Measurements from ENCODE around the gene UBE4B. TPM values are rescaled to one million over a fixed set of nuclear protein-coding genes. Genes with fewer than 3 reads are reported as not detected.

UBE4B gene
- total RNA-seq, 1 experiment from 2014 or later, result 44.7 TPM

DNA sequence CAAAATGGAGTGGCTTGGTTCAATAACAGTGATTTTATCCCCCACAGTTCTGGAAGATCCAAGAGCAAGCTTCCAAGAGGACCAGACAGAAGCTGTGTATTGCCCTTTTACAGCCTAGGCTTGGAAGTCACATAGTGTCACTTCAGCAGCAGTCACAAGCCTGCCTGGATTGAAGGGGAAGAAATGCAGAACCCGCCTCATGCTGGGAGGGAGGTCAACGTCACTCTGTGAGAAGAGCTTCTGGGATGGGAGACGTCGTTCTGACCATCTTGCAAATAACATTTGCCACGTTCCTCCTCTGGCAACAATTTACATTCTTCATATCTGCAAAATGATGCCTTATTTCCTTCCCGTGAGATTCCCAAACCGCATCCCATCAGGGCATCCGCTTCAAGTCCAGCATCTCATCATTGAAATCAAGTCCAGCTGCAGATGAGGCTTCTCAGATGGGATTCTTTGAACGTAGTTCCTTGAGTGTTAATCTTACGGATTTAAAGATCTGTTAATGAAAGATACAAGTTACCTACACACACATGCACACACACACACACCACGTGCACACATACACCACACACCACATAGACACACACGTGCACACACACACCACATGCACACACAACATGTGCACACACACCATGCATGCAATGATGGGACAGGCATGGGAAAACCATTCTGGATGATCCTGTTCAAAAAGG lies 153.7 kb downstream of the UBE4B start:
- CTCF ChIA-PET, result interaction anchor here (0.8 kb wide), 1 partner anchor 24 kb away, joined by 3 read pairs; the partner anchor contains the start of gene KIF1B

DNA sequence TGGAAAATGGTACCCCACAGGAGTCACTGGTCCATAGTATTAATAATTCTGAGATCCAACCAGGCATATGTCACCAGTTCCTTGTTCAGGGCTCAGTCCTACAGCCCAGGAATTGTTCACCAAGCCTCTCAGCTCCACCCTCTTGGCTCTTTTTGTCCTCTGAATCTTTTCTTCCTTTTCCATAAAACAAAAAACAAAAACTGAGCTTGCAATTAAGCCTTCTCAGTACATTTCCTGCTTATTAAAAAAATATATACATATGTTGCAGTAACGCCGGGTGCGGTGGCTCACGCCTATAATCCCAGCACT lies 154.2 kb downstream of the UBE4B start:
- Histone ChIP-seq H3K4me1 (ENCODE audit: control insufficient read depth in 1 of 2, insufficient read depth in 2 of 2, low read length in 2 of 2) (no peaks in the 10 kb centered on the region), H3K4me2 (ENCODE audit: low read length) (no peak overlapping the region), H3K9me3 (ENCODE audit: control insufficient read depth in 1 of 2, insufficient read depth in 1 of 2, low read depth in 1 of 2, low read length in 2 of 2) (no peaks in the 10 kb centered on the region), H4K20me1 (ENCODE audit: insufficient read depth) (no peaks in the 10 kb centered on the region), H3K27ac (ENCODE audit: low read depth, low read length) (no peak overlapping the region), H3K4me3 (replicated peaks in 1 of 2; ENCODE audit: low read depth in 1 of 2, low read length in 2 of 2) (no peak overlapping the region), H3K9ac (ENCODE audit: low read length) (no peak overlapping the region), H3K27me3 (ENCODE audit: insufficient read depth, low read length) (no peaks in the 10 kb centered on the region), H3K36me3 (ENCODE audit: control insufficient read depth in 1 of 2, insufficient read depth in 2 of 2, low read length in 2 of 2) (no peaks in the 10 kb centered on the region; a peak in 1 of 4 replicates), H2AFZ (ENCODE audit: low read depth, low read length, poor library complexity, severe bottlenecking) (no peak overlapping the region), H3K79me2 (ENCODE audit: insufficient read depth, low read length) (no peaks in the 10 kb centered on the region), H3K9me2 (ENCODE audit: insufficient read depth) (no peaks in the 10 kb centered on the region)
- ChIA-PET POLR2A (no interaction called here), RAD21 (ENCODE audit: low non-redundant PET in 1 of 2, low total read pairs in 2 of 2, uncharacterized antibody in 2 of 2, unreplicated experiment in 2 of 2) (no interaction called here), CTCF (interaction anchor here (0.8 kb wide), 1 partner anchor 23 kb away, joined by 3 read pairs; the partner anchor contains the start of gene KIF1B)
- ATAC-seq (no peak), DNase-seq (ENCODE audit: low read depth, low spot score) (no peak)
- no peak for TF ChIP-seq SRF (IDR thresholded peaks at IDR 0.05; ENCODE audit: low read depth)
- no peak for TF ChIP-seq JUND (IDR thresholded peaks at IDR 0.05)
- no peak for TF ChIP-seq ELF1 (IDR thresholded peaks at IDR 0.05; ENCODE audit: borderline replicate concordance, low read depth)
- TF ChIP-seq, protein P1, sequence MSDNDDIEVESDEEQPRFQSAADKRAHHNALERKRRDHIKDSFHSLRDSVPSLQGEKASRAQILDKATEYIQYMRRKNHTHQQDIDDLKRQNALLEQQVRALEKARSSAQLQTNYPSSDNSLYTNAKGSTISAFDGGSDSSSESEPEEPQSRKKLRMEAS (IDR thresholded peaks at IDR 0.05), result no peak
- TF ChIP-seq YY1 (IDR thresholded peaks at IDR 0.05; ENCODE audit: extremely low read depth, insufficient replicate concordance, low read depth, low read length), result no peak
- TF ChIP-seq SP1 (IDR thresholded peaks at IDR 0.05; ENCODE audit: low read depth), result no peak
- intact Hi-C loops (cut with micrococcal nuclease), result no loop called here
- no TSS peak for BruUV-seq (replicated peaks)

More for the DNA sequence above, 153.7 kb downstream of the UBE4B start:
- no peak overlapping the region for H3K4me2 ChIP-seq (ENCODE audit: low read length)
- no peaks in the 10 kb centered on the region for H3K4me1 ChIP-seq (ENCODE audit: control insufficient read depth in 1 of 2, insufficient read depth in 2 of 2, low read length in 2 of 2)
- H3K9me2 ChIP-seq (ENCODE audit: insufficient read depth), result no peaks in the 10 kb centered on the region
- H2AFZ ChIP-seq (ENCODE audit: low read depth, low read length, poor library complexity, severe bottlenecking), result no peak overlapping the region
- intact Hi-C loops (cut with micrococcal nuclease), result no loop called here
- no peak overlapping the region for H3K9ac ChIP-seq (ENCODE audit: low read length)
- no peak for ATAC-seq
- no peaks in the 10 kb centered on the region for H3K27me3 ChIP-seq (ENCODE audit: insufficient read depth, low read length)
- no peaks in the 10 kb centered on the region for H4K20me1 ChIP-seq (ENCODE audit: insufficient read depth)
- H3K27ac ChIP-seq (ENCODE audit: low read depth, low read length), result no peak overlapping the region
- ChIA-PET RAD21 (ENCODE audit: low non-redundant PET in 1 of 2, low total read pairs in 2 of 2, uncharacterized antibody in 2 of 2, unreplicated experiment in 2 of 2) (no interaction called here), POLR2A (no interaction called here)
- H3K79me2 ChIP-seq (ENCODE audit: insufficient read depth, low read length), result no peaks in the 10 kb centered on the region
- no peaks in the 10 kb centered on the region for H3K9me3 ChIP-seq (ENCODE audit: control insufficient read depth in 1 of 2, insufficient read depth in 1 of 2, low read depth in 1 of 2, low read length in 2 of 2)
- H3K4me3 ChIP-seq (replicated peaks in 1 of 2; ENCODE audit: low read depth in 1 of 2, low read length in 2 of 2), result no peak overlapping the region
- no peak for DNase-seq (ENCODE audit: low read depth, low spot score)
- no peaks in the 10 kb centered on the region; a peak in 1 of 4 replicates for H3K36me3 ChIP-seq (ENCODE audit: control insufficient read depth in 1 of 2, insufficient read depth in 2 of 2, low read length in 2 of 2)
- BruUV-seq (replicated peaks), result no TSS peak
- TF ChIP-seq SRF (IDR thresholded peaks at IDR 0.05; ENCODE audit: low read depth) (no peak), RAD21 (IDR thresholded peaks at IDR 0.05; ENCODE audit: low read depth) (no peak), POLR2AphosphoS5 (IDR thresholded peaks at IDR 0.05; ENCODE audit: low read depth, low read length) (no peak), YY1 (IDR thresholded peaks at IDR 0.05; ENCODE audit: extremely low read depth, insufficient replicate concordance, low read depth, low read length) (no peak), ZFX (IDR thresholded peaks at IDR 0.05) (no peak), CBX3 (IDR thresholded peaks at IDR 0.05; ENCODE audit: low read depth) (no peak), FOSL1 (IDR thresholded peaks at IDR 0.05; ENCODE audit: low read depth) (no peak)
